ENCODE data around the gene PELO.

- TF ChIP-seq CTCF (IDR thresholded peaks at IDR 0.05; ENCODE audit: borderline replicate concordance, extremely low read depth, low read length, poor library complexity, severe bottlenecking), result no peak
- no peak for TF ChIP-seq EZH2 (IDR thresholded peaks at IDR 0.05; ENCODE audit: borderline replicate concordance, low read depth, low read length, severe bottlenecking)
Measured at GRCh38 chr5:52817818-52818217, 30.1 kb downstream of the PELO start.
